CD4-positive, alpha-beta T cell treated with Interleukin-4 for 4 hours (primary cell): ENCODE measurements around the gene HELZ.
"Not testable (repeated sequence)": the region's sequence is repeated elsewhere in the genome, so short reads cannot be mapped to it uniquely, and the experiment has no call there.

Experiments used
- DNase-seq: peaks from one replicate; pipeline ENCODE4 v3.0.0-alpha.2; 2020

Gene HELZ

DNA sequence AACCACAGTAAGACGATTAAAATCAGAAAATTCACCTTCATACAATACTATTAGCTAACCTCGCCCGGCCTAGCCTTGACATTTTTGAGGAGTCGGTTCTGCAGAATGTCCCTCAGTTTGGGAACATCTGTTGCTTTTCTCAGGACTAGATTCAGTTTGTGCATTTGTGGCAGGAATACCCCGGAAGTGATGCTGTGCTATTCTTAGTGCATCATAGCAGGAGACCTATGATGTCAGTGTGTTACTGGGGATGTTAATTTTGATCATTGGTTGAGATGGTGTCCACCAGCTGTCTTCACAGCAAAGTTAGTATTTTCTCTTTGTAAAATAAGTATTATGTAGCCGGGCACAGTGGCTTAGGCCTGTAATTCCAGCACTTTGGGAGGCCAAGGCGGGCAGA, 21.5 kb upstream of the HELZ start:
- no peak for DNase-seq

DNA sequence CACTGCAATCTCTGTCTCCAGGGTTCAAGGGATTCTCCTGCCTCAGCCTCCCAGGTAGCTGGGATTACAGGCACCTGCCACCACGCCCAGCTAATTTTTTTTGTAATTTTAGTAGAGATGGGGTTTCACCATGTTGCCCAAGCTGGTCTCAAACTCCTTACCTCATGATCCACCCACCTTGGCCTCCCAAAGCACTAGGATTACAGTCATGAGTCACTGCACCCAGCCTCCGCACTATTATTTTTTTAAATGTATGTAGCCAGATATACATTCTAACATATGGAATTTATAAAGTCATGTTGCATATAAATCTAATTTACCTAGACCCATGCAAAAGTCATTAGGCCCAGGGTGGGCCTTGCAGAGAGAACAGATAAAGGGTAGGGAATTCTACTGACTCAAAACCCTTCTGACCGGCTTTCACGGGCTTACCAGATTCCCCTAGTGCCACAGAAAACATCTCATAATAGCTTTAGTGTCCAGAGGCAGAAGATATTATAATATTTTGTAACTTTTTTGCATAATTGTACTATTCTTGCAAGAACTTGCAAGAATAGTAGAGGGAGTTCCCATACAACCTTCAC, 20.5 kb upstream of the HELZ start:
- DNase-seq: no peak

DNA sequence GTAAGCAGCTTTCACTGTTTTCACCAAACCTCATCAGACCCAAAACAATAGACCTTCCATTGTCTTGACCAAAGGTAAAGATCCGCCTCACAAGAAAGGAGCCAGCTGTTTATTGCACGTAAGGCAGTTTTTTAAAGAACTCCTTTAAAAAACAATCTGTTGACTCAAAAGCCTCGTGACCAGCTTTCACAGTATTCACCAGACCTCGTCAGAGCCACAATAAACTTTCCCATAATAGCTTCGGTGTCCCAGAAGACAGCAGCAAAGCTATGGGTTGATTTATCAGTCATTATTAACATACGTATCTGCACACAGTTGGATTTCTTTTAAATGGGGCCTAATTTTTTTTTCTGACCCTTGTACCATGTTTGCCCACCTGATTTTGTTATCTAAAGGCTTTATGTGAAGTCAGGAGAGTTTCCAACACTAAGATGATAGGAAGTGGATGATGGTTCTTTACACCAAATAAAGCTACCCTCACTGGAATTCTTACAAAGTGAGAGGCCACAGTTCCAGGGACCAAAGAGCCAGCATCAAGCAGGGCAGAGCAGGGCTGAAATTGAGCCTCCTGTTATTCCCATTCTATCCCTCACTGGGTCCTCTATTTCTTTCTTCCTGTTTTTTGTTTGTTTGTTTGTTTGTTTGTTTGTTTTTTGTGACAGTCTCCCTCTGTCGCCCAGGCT, 17.6 kb upstream of the HELZ start:
- no peak for DNase-seq

DNA sequence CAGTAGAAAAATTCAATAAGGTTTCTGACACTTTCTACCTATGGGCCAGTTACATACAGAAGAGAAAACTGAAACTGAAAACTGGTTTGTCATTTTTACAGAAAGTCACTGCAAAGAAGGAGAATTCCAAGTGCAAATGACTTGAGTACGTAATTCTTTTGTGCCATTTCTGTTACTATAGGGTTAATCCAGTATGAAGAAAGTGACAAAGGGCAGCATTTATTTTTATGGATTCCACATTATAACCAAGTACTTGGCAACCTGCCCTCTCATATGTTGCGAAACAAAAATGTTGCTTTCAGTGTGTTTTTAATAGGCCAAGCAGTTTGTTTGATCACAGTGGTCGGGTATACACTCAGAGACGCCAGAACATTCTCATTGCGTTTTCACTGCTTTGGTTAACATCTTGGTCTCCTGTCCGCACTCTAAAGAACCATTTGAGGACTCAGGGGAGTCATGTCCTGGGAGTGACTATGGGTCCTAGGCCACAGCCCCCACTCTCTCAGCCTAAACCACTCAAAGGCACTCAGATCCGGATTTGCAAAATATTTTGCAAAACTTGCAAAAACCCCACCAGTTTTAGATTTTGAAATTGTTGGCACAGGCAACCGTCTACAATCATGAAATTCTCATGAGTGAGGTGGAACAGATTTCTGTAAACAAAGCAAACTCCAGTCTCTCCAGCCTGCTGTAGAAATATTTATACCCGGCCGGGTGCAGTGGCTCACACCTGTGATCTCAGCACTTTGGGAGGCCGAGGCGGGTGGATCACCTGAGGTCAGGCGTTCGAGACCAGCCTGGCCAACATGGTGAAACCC, 15.4 kb upstream of the HELZ start:
- no peak for DNase-seq

DNA sequence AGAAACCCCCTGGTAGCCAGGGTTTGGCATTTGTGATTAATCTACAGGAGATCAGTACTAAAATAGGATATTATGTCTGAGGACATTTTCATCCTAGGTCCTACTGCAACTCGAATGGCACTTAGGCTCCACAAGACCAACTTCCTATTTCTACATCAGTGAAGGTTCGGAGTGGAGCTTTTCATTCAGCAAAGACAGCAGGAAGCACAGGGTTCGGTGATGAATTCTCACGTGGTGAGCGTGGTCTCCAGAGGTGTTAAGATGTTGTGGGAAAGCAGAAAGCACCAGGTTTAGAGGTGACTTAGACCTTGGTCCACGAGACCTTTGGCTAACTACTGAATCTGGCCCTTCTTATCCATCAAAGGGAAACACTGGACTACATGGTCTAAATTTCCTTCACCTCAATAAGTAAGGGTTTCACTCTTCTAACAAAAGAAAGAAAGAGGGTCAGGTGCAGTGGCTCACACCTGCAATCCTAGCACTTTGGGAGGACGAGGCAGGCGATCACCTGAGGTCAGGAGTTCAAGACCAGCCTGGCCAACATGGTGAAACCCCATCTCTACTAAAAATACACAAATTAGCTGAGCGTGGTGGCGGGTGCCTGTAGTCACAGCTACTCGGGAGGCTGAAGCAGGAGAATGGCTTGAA, 13.9 kb upstream of the HELZ start:
- DNase-seq: peak; percentile 51

DNA sequence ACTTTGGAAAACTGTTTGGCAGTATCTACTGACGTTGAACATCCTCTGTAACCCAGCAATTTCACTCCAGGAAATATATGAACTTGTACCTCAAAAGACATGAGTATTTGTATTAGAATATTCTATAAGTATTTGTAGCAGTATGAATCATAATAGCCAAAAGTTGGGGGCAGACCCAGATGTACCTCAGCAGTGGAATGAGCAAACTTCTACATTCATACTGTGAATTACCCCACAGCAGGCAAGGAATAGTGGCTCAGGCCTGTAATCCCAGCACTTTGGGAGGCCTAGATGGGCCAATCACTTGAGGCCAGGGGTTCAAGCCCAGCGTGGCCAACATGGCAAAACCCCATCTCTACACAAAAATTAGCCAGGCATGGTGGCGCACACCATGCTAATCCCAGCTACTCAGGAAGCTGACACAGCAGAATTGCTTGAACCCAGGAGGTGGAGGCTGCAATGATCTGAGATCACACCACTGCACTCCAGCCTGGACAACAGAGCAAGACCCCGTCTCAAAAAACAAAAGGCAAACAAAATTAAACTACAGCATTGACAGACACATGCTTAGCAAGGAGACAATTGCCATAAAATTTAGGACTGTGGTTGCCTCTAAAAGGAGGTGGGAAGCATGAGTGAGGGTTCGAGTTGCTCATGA, 11.2 kb upstream of the HELZ start:
- no peak for DNase-seq

DNA sequence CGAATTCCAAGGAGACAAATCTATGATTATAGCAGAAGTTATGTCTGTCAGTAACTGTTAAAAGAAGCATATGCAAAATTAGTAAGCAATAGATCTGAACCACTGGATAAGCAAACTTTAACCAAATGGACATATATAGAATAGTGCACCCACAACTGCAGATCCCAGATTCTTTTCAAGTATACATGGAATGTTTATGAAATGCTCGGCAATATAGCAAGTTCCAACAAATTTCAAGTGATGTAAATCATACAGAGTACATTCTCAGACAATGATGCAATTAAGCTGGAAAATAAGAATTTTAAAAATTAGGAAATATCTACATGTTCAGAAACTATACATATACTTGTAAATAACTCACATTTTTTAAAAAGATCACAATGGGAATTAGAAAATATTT, 8.4 kb upstream of the HELZ start:
- no peak for DNase-seq

DNA sequence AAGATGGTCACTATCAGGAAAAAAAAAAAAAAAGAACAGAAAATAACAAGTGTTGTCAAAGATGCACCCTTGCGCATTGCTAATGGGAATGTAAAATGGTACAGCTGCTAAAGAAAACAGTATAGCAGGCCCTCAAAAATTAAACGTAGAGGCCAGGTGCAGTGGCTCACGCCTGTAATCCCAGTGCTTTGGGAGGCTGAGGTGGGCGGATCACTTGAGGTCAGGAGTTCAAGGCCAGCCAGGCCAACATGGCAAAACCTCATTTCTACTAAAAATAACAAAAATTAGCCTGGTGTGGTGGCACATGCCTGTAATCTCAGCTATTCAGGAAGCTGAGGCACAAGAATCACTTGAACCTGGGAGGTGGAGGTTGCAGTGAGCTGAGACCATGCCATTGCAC, 6.6 kb upstream of the HELZ start:
- DNase-seq: not testable (repeated sequence)

DNA sequence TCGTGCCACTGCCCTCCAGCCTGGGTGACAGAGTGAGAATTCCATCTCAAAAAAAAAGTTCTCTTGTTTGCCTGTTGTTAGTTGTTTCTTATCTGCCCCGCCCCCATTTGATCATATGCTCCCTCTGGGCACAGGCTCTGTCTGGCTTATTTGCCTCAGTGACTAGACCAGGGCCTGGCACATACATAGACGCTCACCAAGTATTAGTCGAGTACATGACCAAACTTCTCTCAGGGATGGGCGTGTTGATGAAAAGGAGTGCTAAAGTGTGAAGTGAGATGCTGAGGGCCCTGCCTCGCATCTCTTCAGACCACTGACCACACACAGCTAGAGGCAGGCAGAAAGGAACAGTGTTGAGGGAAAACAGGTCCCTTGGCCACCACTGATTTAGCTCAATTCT, 3.3 kb upstream of the HELZ start:
- no peak for DNase-seq

DNA sequence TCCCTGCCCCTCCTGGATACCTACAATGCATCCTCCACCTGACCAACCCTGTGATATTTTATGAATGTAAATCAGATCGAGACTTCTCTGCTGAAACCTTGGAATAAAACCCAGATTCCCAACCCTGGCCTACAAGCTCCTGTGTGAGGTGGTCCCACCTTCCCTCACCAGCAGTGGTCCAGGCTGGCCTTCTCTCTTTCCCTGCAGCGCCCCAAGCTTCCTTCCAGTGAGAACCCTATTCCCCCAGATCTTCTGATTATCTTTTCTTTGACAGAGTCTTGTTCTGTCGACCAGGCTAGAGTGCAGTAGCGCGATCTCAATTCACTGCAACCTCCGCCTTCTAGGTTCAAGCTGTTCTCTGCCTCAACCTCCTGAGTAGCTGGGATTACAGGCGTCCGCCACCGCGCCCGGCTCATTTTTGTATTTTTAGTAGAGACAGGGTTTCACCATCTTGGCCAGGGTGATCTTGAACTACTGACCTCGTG, 2.5 kb upstream of the HELZ start:
- no peak for DNase-seq

DNA sequence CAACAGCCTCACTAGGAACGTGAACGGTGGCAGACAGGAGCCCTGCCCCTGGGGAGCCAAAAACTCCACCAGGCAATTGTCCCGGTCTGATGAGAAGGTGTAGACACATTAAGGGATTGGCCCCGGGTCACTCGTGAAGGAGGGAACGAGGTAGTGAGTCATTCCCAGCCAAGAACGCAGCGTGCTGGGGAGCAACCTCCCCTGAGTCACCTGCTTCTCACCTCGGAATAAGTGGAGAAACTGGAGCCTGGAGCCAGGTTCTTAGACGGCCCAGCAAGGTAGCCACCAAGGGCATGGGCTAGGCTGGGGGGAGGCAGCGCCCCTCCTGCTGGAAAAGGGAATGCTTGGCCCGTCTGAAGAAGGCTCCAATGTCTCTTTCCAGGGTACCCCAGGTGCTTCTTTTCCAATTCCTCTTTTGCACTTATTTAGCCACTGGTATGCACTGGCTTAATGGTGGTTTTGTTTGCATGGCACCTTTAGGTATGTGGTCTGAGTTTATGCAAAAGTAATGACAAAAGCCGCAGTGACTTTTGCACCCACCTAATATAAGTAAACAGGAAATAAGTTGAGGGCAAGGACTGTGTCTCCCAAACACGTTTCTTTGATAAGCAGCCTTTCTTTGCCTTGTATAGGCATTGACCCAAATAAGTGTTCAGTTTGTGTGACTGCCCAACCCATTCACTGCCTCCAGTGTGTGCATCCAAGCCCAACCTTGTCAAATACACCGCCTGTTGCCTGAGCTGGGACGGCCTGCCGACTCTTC, 1.8 kb upstream of the HELZ start:
- peak; percentile 70 for DNase-seq

DNA sequence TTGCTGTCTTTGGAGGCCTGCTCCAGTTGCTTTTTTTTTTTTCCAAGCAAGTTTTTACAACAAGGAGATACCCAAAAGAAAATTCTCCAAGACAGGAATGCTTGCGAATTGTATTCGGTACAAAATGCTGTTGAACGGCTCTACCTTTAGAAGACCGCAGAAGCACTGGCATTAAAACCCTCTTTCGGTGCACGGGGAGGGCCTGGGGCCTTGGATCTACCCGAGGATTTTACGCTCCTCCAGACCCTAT, 1.3 kb upstream of the HELZ start:
- no peak for DNase-seq

DNA sequence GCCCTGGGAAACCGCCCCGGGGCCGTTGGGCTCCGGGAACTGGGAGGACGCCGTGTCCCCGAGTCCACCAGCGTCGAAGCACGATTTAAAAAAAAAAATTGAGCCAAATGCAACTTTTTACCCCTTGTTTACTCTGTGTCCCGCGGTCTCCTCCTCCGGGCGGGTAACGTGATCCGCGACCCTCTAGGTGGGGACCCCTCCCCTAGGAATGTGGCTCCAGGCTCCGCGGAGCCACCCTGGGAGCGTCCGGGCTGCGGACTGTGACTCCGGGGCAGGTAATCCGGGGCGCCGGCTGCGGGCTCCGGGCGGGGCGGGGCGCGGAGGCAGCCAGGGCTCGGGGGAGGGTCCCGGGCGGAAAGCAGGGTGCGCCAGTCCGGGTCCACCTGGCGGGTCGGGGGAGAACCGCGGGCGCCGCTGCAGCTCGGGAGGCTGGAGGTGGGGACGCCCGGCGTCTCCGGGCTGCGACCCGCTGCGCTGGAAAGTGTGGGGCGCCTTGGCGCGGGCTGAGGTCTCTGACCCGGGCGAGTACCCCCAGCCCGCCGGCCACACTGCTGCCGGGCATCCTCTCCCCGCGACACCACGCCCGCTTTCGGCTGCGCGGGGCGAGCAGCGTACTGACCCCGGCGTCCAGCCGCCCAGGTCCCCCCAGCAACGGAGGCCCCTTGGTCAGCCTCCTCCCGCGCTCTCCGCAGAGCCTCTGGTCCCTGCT, 852 bp upstream of the HELZ start:
- peak; percentile 28 for DNase-seq

DNA sequence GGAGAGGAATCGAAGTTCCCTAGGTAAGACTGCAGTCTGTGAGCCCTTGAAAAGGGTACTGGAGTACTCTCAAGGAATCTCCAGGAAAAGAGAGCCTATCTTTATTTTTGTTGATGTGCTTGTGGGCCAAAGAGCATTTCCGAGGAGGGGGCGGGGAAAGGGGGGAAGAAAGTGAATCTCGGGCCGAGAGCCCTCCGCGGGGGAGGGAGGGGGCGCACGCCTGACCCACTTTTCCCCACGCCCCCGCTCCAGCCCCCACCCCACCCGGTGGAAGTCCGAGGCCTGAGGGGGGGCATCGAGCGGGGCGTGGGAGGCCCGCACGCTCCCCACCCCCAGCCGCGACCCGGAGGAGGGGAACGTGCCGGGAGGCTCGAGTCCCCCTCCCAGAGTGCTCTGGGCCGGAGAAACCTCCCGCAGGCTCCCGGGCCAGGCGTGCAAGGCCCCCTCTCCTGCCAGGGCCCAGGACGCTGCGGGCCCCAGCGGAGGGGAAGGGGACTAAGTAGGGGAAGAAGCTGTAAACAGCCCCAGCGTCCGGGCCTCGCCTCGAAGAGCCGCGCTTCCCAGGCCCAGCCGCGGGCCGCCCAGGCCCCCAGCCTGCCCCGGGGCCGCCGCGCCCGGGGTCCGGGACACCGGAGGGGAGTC, 444 bp downstream of the HELZ start:
- no peak for DNase-seq

DNA sequence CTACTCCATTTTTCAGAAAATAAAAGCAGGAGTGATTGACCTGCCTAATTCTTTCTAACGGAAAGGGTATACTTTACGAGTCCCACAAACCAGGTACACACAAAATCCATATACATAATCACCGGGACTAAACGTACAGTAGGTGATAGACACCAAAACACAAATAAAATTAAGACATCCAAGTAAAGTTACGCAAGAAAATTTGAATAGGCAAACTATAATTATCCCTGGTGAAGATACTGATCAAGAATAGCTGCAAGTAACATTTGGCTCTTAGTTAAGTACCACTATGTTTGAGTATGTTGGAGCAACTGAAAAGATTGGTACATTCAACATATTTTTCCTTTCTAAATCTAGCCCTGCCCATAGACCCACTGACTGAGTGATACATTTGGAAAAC, 1.7 kb downstream of the HELZ start:
- no peak for DNase-seq

DNA sequence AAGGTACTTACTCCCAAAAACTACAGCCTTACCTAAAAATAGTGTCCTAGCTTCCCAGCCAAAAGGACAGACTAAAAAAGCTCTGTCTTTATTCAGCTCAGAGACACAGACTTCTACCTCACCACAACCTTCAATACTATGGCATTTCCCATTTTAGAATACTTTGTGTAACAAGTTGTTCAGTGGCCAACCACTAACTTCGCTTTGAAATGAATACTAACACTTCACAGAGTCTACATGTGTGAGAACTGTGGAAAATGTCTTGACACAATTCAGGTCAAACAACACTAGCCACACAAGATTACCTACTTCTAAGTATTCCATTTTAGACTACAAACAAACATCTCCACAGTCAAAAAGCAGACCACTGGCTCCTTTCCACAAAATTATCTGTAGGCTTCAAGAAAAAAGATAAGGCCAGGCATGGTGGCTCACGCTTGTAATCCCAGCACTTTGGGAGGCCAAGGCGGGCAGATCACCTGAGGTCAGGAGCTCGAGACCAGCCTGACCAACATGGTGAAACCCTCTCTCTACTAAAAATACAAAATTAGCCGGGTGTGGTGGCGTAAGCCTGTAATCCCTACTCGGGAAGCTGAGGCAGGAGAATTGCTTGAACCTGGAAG, 3.2 kb downstream of the HELZ start:
- DNase-seq: no peak

DNA sequence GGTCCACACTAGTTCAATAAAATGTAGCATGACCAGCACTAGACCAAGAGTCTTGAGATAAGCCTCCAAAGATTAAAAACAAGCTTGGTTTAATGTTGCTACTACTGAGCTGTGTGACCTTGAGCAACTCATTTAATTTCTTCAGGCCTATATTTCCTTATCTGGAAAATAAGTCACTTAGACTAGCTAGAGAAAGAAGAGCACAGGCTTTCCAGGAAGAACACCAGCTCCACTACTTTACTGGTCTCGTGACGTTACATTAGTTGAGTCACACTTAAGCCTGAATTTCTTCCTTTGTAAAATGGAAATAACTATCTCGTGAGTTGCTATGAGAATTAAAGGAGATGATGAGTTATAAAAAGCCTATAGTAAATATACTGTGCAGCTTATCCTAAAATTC, 5.4 kb downstream of the HELZ start:
- DNase-seq: no peak

DNA sequence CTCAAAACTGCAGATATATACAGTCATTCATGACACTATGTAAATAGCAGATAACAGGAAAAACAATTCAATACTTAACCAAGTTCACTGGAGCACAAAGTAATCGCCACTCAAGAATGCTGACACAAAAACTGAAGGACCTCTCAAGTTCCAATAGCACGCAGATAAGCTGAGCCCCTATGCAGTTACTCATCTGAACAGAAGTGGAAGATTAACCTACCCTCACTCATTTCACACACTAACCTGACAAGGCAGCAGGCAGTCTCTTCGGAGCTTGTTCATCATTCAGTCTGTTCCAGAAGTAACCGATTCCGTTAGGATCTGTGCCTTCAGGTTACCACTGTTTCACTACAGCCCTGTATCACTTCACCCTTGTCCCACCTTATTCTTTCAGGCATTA, 6.0 kb downstream of the HELZ start:
- DNase-seq: no peak

DNA sequence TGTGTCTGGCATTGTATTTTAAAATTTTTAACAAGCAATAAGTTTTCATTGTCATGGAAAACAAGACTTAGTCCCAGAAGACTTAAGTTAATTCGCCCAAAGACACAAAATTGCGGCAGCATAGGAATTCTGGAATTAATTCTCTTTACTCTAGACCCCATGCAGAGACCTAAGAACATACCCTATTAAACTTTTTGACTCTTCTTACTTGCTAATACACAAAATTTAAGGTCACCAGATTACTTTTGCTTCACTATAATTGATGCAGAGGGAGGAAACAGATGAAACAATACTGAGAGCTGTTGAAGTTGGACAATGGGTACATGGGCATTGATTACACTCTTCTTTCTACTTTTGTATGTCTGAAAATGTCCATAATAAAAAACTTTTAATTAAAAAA, 12.6 kb downstream of the HELZ start:
- no peak for DNase-seq

DNA sequence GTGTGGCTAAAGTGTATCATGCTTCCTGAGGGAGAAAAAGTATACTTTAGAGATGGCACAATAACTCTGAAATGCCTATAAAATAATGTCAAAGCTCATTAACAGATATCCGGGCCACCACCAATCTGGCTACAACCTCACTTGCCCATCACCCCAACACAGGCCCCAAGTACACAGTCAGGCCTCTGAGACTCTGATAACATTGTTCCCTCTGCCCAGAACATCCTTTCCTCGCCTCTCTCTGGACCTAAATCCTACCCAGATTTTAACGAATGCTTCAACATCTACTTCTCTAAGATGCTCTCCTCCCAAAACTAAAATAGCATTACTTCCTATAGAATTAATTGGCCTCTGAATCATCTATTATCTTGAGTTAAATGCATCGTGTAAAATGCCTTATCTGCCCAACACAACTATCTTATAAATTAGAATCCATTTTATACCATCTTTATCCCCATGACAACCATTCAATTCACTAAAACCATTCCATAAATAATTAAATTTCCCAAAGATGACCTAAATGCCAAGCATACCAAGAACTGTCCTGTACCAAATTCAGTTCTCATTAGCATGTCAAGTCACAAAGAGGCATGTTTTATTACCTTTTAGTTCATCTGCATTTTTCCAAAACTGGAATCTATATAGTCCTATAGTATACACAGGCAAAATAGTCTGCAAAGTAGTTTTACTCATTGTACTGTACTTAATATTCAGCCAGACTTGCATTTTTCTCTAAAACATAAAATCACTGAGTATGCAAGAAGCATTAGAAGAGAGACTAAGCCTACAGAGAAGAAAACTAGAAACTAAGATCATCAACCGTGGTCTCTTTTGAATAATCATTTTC, 15.7 kb downstream of the HELZ start:
- no peak for DNase-seq
